H1 (cell line): ENCODE results near the gene SLC25A6. TPM values are rescaled to one million over a fixed set of nuclear protein-coding genes. Genes with fewer than 3 reads are reported as not detected.

Source experiments
- CTCF ChIA-PET: fragments of 300-600 bp; sonication (Branson Sonifier 250); formaldehyde crosslinking; loops from one replicate; lab custom pipeline; 2021; ENCODE audit not compliant: partially characterized antibody; lab: Charles Lee
- POLR2A ChIA-PET: fragments of 300-600 bp; sonication (Branson Sonifier 250); formaldehyde crosslinking; loops from one replicate; lab custom pipeline; 2021; ENCODE audit warnings: inconsistent platforms; ENCODE audit not compliant: partially characterized antibody; lab: Charles Lee
- DNase-seq, 2 experiments: peaks; one replicate each; pipeline versions ENCODE4 v3.0.0 to v3.0.0-alpha.2; 2010 to 2022; ENCODE audit warnings: low spot score in 2 of 2, low read depth in 1 of 2, mixed read lengths in 1 of 2
- FAIRE-seq: peaks from 2 replicates; lab custom pipeline; 2011; peaks lifted over from hg19 to GRCh38; lab: Jason Lieb, UNC
- H2AFZ ChIP-seq: 2 replicates; pipeline ENCODE4 v1.8.1; 2012; ENCODE audit warnings: low read length, inconsistent platforms
- H2AK5ac ChIP-seq: 2 replicates; pipeline ENCODE4 v1.6.1; 2013; ENCODE audit warnings: low read depth, low read length
- H2BK120ac ChIP-seq: replicated peaks from 2 replicates; pipeline ENCODE3; 2013; ENCODE audit warnings: low read depth, low read length, inconsistent platforms
- H2BK12ac ChIP-seq: 2 replicates; pipeline ENCODE4 v1.6.1; 2013; ENCODE audit warnings: low read depth, low read length
- H2BK15ac ChIP-seq: 2 replicates; pipeline ENCODE4 v1.6.1; 2013; ENCODE audit warnings: low read length
- H2BK20ac ChIP-seq: 2 replicates; pipeline ENCODE4 v1.6.1; 2013; ENCODE audit warnings: low read length
- H2BK5ac ChIP-seq: 2 replicates; pipeline ENCODE4 v1.6.1; 2013; ENCODE audit warnings: low read depth, low read length
- H3K14ac ChIP-seq: 2 replicates; pipeline ENCODE4 v1.6.1; 2013; ENCODE audit warnings: inconsistent platforms; ENCODE audit not compliant: insufficient read length
- H3K18ac ChIP-seq: 2 replicates; pipeline ENCODE4 v1.6.1; 2013; ENCODE audit warnings: low read length; ENCODE audit errors: extremely low read depth
- H3K23ac ChIP-seq: 2 replicates; pipeline ENCODE4 v1.6.1; 2013; ENCODE audit warnings: inconsistent platforms; ENCODE audit not compliant: insufficient read length
- H3K23me2 ChIP-seq: 2 replicates; pipeline ENCODE4 v1.6.1; 2013; ENCODE audit warnings: low read depth, low read length
- H3K27ac ChIP-seq: 2 replicates; pipeline ENCODE4 v1.6.1; 2011; ENCODE audit warnings: low read depth, low read length, inconsistent platforms
- H3K27me3 ChIP-seq, 4 experiments: replicated peaks in 1 of 4; 1 replicate in 1 of 4; 2 replicates in 3 of 4; pipeline versions ENCODE4 v1.6.1 to v1.8.1; 2011 to 2013; ENCODE audit warnings: low read length in 3 of 4, mild to moderate bottlenecking in 3 of 4, inconsistent platforms in 2 of 4, mixed read lengths in 2 of 4, moderate library complexity in 1 of 4; ENCODE audit not compliant: control insufficient read depth in 3 of 4, insufficient read depth in 3 of 4; ENCODE audit errors: extremely low read depth in 1 of 4
- H3K36me3 ChIP-seq, 4 experiments: 2 replicates each; pipeline versions ENCODE4 v1.6.1 to v1.8.1; 2011 to 2013; ENCODE audit warnings: mild to moderate bottlenecking in 4 of 4, low read length in 3 of 4, moderate library complexity in 2 of 4, control low read depth in 1 of 4, inconsistent platforms in 1 of 4; ENCODE audit not compliant: insufficient read depth in 4 of 4, control insufficient read depth in 2 of 4
- H3K4ac ChIP-seq: replicated peaks from 2 replicates; pipeline ENCODE3; 2013; ENCODE audit warnings: low read length, low read depth, mixed read lengths, inconsistent platforms; ENCODE audit not compliant: insufficient read length
- H3K4me1 ChIP-seq, 4 experiments: replicated peaks in 1 of 4; 1 replicate in 1 of 4; 2 replicates in 3 of 4; pipeline versions ENCODE4 v1.6.1 to v1.8.1; 2011 to 2013; ENCODE audit warnings: low read length in 3 of 4, inconsistent platforms in 2 of 4, mixed read lengths in 1 of 4; ENCODE audit not compliant: insufficient read depth in 4 of 4, control insufficient read depth in 3 of 4
- H3K4me2 ChIP-seq, 2 experiments: 2 replicates each; pipeline versions ENCODE4 v1.6.1 to v1.8.1; 2011 to 2013; ENCODE audit warnings: low read depth in 2 of 2, low read length in 2 of 2, control low read depth in 1 of 2, inconsistent platforms in 1 of 2, mild to moderate bottlenecking in 1 of 2; ENCODE audit not compliant: insufficient read depth in 1 of 2
- H3K4me3 ChIP-seq, 4 experiments: fragments of 200-600, 300-600 bp in 1 of 4; sonication (generic), shearing (Covaris generic), sonication (Bioruptor Twin) in 1 of 4; 2 replicates each; pipeline versions ENCODE4 v1.5.1 to v1.8.1; 2011 to 2016; ENCODE audit warnings: low read length in 4 of 4, low read depth in 3 of 4, control low read depth in 2 of 4, inconsistent platforms in 2 of 4, mild to moderate bottlenecking in 2 of 4, mixed read lengths in 1 of 4, moderate library complexity in 1 of 4; ENCODE audit not compliant: insufficient read depth in 2 of 4; ENCODE audit errors: extremely low read depth in 1 of 4
- H3K56ac ChIP-seq: replicated peaks from 2 replicates; pipeline ENCODE3; 2013; ENCODE audit warnings: low read depth, mild to moderate bottlenecking, mixed read lengths, low read length, inconsistent platforms; ENCODE audit not compliant: insufficient read length
- H3K79me1 ChIP-seq: 2 replicates; pipeline ENCODE4 v1.6.1; 2013; ENCODE audit warnings: low read depth, low read length, control low read depth
- H3K79me2 ChIP-seq, 2 experiments: 2 replicates each; pipeline versions ENCODE4 v1.6.1 to v1.8.1; 2012 to 2013; ENCODE audit warnings: low read length in 2 of 2, mild to moderate bottlenecking in 2 of 2, inconsistent platforms in 1 of 2; ENCODE audit not compliant: insufficient read depth in 2 of 2, control insufficient read depth in 1 of 2
- H3K9ac ChIP-seq, 4 experiments: replicated peaks in 1 of 4; 1 replicate in 1 of 4; 2 replicates in 3 of 4; pipeline versions ENCODE4 v1.6.1 to v1.8.1; 2011 to 2013; ENCODE audit warnings: low read depth in 3 of 4, low read length in 3 of 4, control low read depth in 2 of 4, mild to moderate bottlenecking in 2 of 4, moderate library complexity in 2 of 4, inconsistent platforms in 1 of 4; ENCODE audit errors: extremely low read depth in 1 of 4
- H3K9me3 ChIP-seq, 2 experiments: 2 replicates each; pipeline versions ENCODE4 v1.6.1 to v1.8.1; 2012 to 2013; ENCODE audit warnings: mild to moderate bottlenecking in 2 of 2, moderate library complexity in 2 of 2, control low read depth in 1 of 2, inconsistent platforms in 1 of 2, low read depth in 1 of 2, low read length in 1 of 2, mixed read lengths in 1 of 2; ENCODE audit not compliant: insufficient read depth in 2 of 2
- H4K20me1 ChIP-seq, 2 experiments: replicated peaks in 1 of 2; 2 replicates each; pipeline versions ENCODE3 to v1.8.1; 2011 to 2013; ENCODE audit warnings: inconsistent platforms in 2 of 2, low read length in 2 of 2, mild to moderate bottlenecking in 1 of 2; ENCODE audit not compliant: insufficient read depth in 2 of 2, control insufficient read depth in 1 of 2
- H4K5ac ChIP-seq: 2 replicates; pipeline ENCODE4 v1.6.1; 2013; ENCODE audit warnings: low read length, low read depth, mixed read lengths, inconsistent platforms; ENCODE audit not compliant: insufficient read length
- H4K8ac ChIP-seq: 2 replicates; pipeline ENCODE4 v1.8.0; 2013; ENCODE audit warnings: mild to moderate bottlenecking, moderate library complexity, low read length, inconsistent platforms; ENCODE audit not compliant: insufficient read depth; ENCODE audit errors: extremely low read depth
- H4K91ac ChIP-seq: replicated peaks from 2 replicates; pipeline ENCODE3; 2013; ENCODE audit warnings: low read length, mixed read lengths, inconsistent platforms; ENCODE audit not compliant: insufficient read length
- CREB1 ChIP-seq: IDR thresholded peaks from 2 replicates; pipeline ENCODE4 v1.6.1; 2012; ENCODE audit warnings: inconsistent platforms
- HDAC6 ChIP-seq: IDR thresholded peaks from one replicate; pipeline ENCODE4 v1.7.1; 2012; ENCODE audit warnings: low read depth, mild to moderate bottlenecking, inconsistent platforms, low read length, moderate library complexity
- JUN ChIP-seq: IDR thresholded peaks from 2 replicates; pipeline ENCODE4 v1.6.1; 2011; ENCODE audit warnings: low read depth, mild to moderate bottlenecking, improper control_type of control experiment, low read length
- KDM4A ChIP-seq: IDR thresholded peaks from one replicate; pipeline ENCODE4 v1.7.1; 2012; ENCODE audit warnings: low read depth, mild to moderate bottlenecking, moderate library complexity, low read length, inconsistent platforms; ENCODE audit not compliant: severe bottlenecking
- MAFK ChIP-seq: IDR thresholded peaks from 2 replicates; pipeline ENCODE4 v1.6.1; 2012; ENCODE audit warnings: low read depth, mild to moderate bottlenecking, improper control_type of control experiment, low read length
- SAP30 ChIP-seq: fragments of 300-600 bp; sonication (generic); IDR thresholded peaks from 2 replicates; pipeline ENCODE4 v1.7.1; 2012; ENCODE audit warnings: low read length, moderate library complexity, mild to moderate bottlenecking, inconsistent platforms; ENCODE audit not compliant: insufficient read depth, insufficient replicate concordance
- SIX5 ChIP-seq: IDR thresholded peaks from 2 replicates; pipeline ENCODE4 v1.6.1; 2011; ENCODE audit warnings: mild to moderate bottlenecking, low read depth, low read length
- SRF ChIP-seq: IDR thresholded peaks from 2 replicates; pipeline ENCODE4 v1.6.1; 2011; ENCODE audit warnings: mild to moderate bottlenecking, low read depth, low read length, moderate library complexity
- WGBS, 2 experiments: shearing (Covaris generic) in 1 of 2; methylation state at CpG; one replicate each; pipeline versions ENCODE4 v1.1.6 to v1.1.7; 2013 to 2015; ENCODE audit warnings: low lambda C conversion rate in 2 of 2, mixed read lengths in 2 of 2, inconsistent platforms in 1 of 2, low coverage in 1 of 2, missing lambda C conversion rate in 1 of 2; ENCODE audit not compliant: insufficient replicate concordance in 2 of 2, insufficient coverage in 1 of 2, insufficient read length in 1 of 2; ENCODE audit errors: extremely low coverage in 1 of 2, missing lambda C conversion rate in 1 of 2; 5-methylcytosine and 5-hydroxymethylcytosine counted together
- polyA plus RNA-seq, 7 experiments: library from polyadenylated mRNA; depleted of rRNA in 3 of 7; stranded (reverse) in 5 of 7; unstranded in 2 of 7; fragments of >200 nt in 5 of 7; fragments of 200-250 nt in 2 of 7; gene quantifications; 1 replicate in 5 of 7; 2 replicates in 1 of 7; 4 replicates in 1 of 7; pipeline versions ENCODE4 v1.2.1 to v1.2.3, GENCODE V29; 2011 to 2013; ENCODE audit warnings: missing spikeins in 2 of 7, mixed read lengths in 2 of 7
- total RNA-seq: library from RNA; stranded (reverse); fragmentation: NEBNext Ultra II Directional; extraction: Animal tissue kit (Norgen Biotek cat#: 25700); gene quantifications from 2 replicates; pipeline ENCODE4 v1.2.1, GENCODE V29; 2021
- TF ChIP-seq, protein P1 (sequence below): IDR thresholded peaks from 2 replicates; pipeline ENCODE4 v1.6.1; 2012; ENCODE audit warnings: inconsistent platforms
- TF ChIP-seq, protein P2 (sequence below): IDR thresholded peaks from 2 replicates; pipeline ENCODE4 v1.6.1; 2011; ENCODE audit warnings: low read depth, mild to moderate bottlenecking, low read length; ENCODE audit not compliant: insufficient read depth

Gene SLC25A6
- total and polyA plus RNA-seq, 2 of the 8 experiments (the other 6 are each of a cell fraction or from before 2014, with no cell fraction given): 487 to 1,220 TPM

DNA sequence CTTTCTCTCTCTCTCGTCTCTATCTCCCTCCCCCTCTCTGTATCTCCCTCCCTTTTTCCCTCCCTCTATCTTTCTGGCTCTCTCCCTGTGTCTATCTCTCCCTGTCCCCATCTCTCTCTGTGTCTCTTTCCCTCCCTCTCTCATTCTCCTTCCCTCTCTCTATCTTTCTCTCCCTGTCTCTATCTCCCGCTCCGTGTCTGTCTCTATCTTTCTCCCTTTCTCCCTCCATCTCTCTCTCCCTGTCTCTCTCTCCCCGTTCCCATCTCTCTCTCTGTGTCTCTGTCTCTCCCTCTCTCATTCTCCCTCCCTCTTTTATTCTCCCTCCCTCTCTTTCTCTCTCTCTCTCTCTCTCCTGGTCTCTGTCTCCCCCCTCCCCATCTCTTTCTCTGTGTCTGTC lies 32.4 kb downstream of the SLC25A6 start:
- no peak overlapping the region for H3K9ac ChIP-seq
- POLR2A ChIA-PET: no interaction called here
- H3K4ac ChIP-seq: no peak overlapping the region
- H4K20me1 ChIP-seq: no peaks in the 10 kb centered on the region
- CTCF ChIA-PET: no interaction called here
- no peak overlapping the region for H4K5ac ChIP-seq
- H3K4me1 ChIP-seq: peaks cover 2 to 6% (median 5%) of the 10 kb centered on the region in 4 experiments; a peak in 5 of 7 replicates
- H3K36me3 ChIP-seq: peaks cover 0 to 9% (median 4%) of the 10 kb centered on the region in 4 experiments; a peak in 2 of 8 replicates
- no peak overlapping the region for H3K18ac ChIP-seq
- peaks cover 0 to 6% of the 10 kb centered on the region in 2 experiments; a peak in 2 of 4 replicates for H3K9me3 ChIP-seq
- no peaks in the 10 kb centered on the region for H3K23me2 ChIP-seq
- H2BK15ac ChIP-seq: no peak overlapping the region
- H2AK5ac ChIP-seq: no peak overlapping the region
- no peak overlapping the region for H4K91ac ChIP-seq
- H3K14ac ChIP-seq: no peak overlapping the region
- H3K4me2 ChIP-seq: no peak overlapping the region
- no peak overlapping the region for H4K8ac ChIP-seq
- no peak overlapping the region for H2BK5ac ChIP-seq
- H3K56ac ChIP-seq: no peak overlapping the region
- no peak overlapping the region for H2BK120ac ChIP-seq
- no peaks in the 10 kb centered on the region for H3K79me2 ChIP-seq
- DNase-seq (no peak), FAIRE-seq (no peak)
- no peak overlapping the region for H2BK12ac ChIP-seq
- H3K27me3 ChIP-seq: no peaks in the 10 kb centered on the region; a peak in 1 of 7 replicates
- H2AFZ ChIP-seq: no peak overlapping the region
- no peak overlapping the region for H3K23ac ChIP-seq
- no peak overlapping the region for H3K4me3 ChIP-seq
- no peak overlapping the region for H3K27ac ChIP-seq
- no peak overlapping the region for H2BK20ac ChIP-seq
- H3K79me1 ChIP-seq: no peaks in the 10 kb centered on the region
- 81% methylated on average over 4 of the region's 4 CpGs; no CpG with 5 or more reads in 1 of the 2 experiments for WGBS, 2 experiments
- TF ChIP-seq SRF: no peak
- no peak for TF ChIP-seq SIX5
- no peak for TF ChIP-seq HDAC6
- no peak for TF ChIP-seq MAFK
- TF ChIP-seq, protein P1, sequence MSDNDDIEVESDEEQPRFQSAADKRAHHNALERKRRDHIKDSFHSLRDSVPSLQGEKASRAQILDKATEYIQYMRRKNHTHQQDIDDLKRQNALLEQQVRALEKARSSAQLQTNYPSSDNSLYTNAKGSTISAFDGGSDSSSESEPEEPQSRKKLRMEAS: no peak
- TF ChIP-seq, protein P2, sequence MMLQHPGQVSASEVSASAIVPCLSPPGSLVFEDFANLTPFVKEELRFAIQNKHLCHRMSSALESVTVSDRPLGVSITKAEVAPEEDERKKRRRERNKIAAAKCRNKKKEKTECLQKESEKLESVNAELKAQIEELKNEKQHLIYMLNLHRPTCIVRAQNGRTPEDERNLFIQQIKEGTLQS: no peak
- TF ChIP-seq KDM4A: no peak
- no peak for TF ChIP-seq JUN
- no peak for TF ChIP-seq SAP30
- no peak for TF ChIP-seq CREB1
